ENCODE measurements around the gene SOCS3.

DNA sequence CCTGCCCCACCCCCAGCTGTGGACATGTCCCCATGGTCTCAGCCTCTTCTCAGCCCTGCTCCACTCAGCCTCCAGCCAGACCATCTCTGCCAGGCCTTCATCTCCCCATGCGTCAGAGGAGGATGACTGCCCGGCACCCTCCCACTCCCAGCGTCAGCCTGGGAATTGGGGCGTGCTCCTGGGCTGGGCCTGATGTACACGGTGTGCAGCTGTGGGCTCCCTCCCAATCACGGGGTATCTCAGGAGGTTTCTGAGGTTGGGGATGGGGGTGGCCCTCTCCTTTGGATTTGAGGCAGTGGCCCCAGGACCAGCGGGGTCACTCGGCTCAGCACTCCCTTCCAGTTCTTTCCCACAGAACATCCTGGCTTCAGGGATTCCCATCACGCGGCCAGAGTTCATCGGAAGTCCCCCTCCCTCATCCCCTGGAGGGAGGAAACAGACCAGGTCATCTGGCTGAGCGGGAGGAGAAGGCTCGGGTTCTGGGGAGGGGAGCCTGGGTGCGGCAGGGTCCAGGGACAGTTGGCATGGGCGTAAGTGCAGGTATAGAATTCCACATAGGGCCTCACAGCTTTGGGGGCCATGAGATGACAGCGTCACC, 36.9 kb downstream of the SOCS3 start:
- no peak for TF ChIP-seq HIC1 (tag by site-specific recombination; IDR thresholded peaks at IDR 0.05)
- TF ChIP-seq, protein P1, sequence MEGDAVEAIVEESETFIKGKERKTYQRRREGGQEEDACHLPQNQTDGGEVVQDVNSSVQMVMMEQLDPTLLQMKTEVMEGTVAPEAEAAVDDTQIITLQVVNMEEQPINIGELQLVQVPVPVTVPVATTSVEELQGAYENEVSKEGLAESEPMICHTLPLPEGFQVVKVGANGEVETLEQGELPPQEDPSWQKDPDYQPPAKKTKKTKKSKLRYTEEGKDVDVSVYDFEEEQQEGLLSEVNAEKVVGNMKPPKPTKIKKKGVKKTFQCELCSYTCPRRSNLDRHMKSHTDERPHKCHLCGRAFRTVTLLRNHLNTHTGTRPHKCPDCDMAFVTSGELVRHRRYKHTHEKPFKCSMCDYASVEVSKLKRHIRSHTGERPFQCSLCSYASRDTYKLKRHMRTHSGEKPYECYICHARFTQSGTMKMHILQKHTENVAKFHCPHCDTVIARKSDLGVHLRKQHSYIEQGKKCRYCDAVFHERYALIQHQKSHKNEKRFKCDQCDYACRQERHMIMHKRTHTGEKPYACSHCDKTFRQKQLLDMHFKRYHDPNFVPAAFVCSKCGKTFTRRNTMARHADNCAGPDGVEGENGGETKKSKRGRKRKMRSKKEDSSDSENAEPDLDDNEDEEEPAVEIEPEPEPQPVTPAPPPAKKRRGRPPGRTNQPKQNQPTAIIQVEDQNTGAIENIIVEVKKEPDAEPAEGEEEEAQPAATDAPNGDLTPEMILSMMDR (tag by site-specific recombination; IDR thresholded peaks at IDR 0.05) = no peak
- TF ChIP-seq, protein P2, sequence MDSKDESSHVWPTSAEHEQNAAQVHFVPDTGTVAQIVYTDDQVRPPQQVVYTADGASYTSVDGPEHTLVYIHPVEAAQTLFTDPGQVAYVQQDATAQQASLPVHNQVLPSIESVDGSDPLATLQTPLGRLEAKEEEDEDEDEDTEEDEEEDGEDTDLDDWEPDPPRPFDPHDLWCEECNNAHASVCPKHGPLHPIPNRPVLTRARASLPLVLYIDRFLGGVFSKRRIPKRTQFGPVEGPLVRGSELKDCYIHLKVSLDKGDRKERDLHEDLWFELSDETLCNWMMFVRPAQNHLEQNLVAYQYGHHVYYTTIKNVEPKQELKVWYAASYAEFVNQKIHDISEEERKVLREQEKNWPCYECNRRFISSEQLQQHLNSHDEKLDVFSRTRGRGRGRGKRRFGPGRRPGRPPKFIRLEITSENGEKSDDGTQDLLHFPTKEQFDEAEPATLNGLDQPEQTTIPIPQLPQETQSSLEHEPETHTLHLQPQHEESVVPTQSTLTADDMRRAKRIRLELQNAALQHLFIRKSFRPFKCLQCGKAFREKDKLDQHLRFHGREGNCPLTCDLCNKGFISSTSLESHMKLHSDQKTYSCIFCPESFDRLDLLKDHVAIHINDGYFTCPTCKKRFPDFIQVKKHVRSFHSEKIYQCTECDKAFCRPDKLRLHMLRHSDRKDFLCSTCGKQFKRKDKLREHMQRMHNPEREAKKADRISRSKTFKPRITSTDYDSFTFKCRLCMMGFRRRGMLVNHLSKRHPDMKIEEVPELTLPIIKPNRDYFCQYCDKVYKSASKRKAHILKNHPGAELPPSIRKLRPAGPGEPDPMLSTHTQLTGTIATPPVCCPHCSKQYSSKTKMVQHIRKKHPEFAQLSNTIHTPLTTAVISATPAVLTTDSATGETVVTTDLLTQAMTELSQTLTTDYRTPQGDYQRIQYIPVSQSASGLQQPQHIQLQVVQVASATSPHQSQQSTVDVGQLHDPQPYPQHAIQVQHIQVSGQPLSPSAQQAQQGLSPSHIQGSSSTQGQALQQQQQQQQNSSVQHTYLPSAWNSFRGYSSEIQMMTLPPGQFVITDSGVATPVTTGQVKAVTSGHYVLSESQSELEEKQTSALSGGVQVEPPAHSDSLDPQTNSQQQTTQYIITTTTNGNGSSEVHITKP (tag by site-specific recombination; IDR thresholded peaks at IDR 0.05) = no peak
- no peak for TF ChIP-seq ZNF274 (IDR thresholded peaks at IDR 0.05; ENCODE audit: low read length)
- TF ChIP-seq ZNF274 (tag by site-specific recombination; IDR thresholded peaks at IDR 0.05; ENCODE audit: borderline replicate concordance) = no peak
- TF ChIP-seq, protein P3, sequence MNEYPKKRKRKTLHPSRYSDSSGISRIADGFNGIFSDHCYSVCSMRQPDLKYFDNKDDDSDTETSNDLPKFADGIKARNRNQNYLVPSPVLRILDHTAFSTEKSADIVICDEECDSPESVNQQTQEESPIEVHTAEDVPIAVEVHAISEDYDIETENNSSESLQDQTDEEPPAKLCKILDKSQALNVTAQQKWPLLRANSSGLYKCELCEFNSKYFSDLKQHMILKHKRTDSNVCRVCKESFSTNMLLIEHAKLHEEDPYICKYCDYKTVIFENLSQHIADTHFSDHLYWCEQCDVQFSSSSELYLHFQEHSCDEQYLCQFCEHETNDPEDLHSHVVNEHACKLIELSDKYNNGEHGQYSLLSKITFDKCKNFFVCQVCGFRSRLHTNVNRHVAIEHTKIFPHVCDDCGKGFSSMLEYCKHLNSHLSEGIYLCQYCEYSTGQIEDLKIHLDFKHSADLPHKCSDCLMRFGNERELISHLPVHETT (tag by site-specific recombination; IDR thresholded peaks at IDR 0.05) = no peak
- TF ChIP-seq ZNF24 (tag by site-specific recombination; IDR thresholded peaks at IDR 0.05) = no peak
